Gastroesophageal sphincter (tissue), 3 donors: ENCODE results near the gene TLE2.

ENCODE experiments used
- EP300 ChIP-seq: sonication (generic); formaldehyde crosslinking; IDR thresholded peaks from one replicate; pipeline ENCODE4 v1.6.1; 2017; ENCODE audit warnings: antibody characterized with exemption, mild to moderate bottlenecking
- POLR2A ChIP-seq, 2 donors: fragments of 450-650 bp; IDR thresholded peaks; one replicate each; pipeline ENCODE4 v1.6.1; 2017; ENCODE audit warnings: antibody characterized with exemption in 2 of 2, mild to moderate bottlenecking in 2 of 2, moderate library complexity in 1 of 2
- TF ChIP-seq, protein P1 (sequence below), 4 experiments: fragments of 200-600 bp in 2 of 4; fragments of 450-650 bp in 2 of 4; sonication (generic) in 1 of 4; IDR thresholded peaks; one replicate each; pipeline ENCODE4 v1.5.1; 2017 to 2019; ENCODE audit warnings: antibody characterized with exemption in 4 of 4, mild to moderate bottlenecking in 2 of 4, moderate library complexity in 2 of 4

GRCh38 chr19:3033595-3034405, 4.7 kb upstream of the TLE2 start:
- TF ChIP-seq POLR2A (IDR thresholded peaks at IDR 0.05) (no peak), EP300 (no peak)
- TF ChIP-seq, protein P1, sequence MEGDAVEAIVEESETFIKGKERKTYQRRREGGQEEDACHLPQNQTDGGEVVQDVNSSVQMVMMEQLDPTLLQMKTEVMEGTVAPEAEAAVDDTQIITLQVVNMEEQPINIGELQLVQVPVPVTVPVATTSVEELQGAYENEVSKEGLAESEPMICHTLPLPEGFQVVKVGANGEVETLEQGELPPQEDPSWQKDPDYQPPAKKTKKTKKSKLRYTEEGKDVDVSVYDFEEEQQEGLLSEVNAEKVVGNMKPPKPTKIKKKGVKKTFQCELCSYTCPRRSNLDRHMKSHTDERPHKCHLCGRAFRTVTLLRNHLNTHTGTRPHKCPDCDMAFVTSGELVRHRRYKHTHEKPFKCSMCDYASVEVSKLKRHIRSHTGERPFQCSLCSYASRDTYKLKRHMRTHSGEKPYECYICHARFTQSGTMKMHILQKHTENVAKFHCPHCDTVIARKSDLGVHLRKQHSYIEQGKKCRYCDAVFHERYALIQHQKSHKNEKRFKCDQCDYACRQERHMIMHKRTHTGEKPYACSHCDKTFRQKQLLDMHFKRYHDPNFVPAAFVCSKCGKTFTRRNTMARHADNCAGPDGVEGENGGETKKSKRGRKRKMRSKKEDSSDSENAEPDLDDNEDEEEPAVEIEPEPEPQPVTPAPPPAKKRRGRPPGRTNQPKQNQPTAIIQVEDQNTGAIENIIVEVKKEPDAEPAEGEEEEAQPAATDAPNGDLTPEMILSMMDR (IDR thresholded peaks at IDR 0.05) = no peak
